Thymus (tissue), 11 donors: ENCODE results near the gene SH3BP5. TPM values are rescaled to one million over a fixed set of nuclear protein-coding genes. Genes with fewer than 3 reads are reported as not detected.
"Not testable (repeated sequence)": the region's sequence is repeated elsewhere in the genome, so short reads cannot be mapped to it uniquely, and the experiment has no call there.

Source experiments
- DNase-seq, 9 donors: peaks; one replicate each; pipeline ENCODE4 v3.0.0-alpha.2; 2013; ENCODE audit warnings: low spot score in 9 of 9, low read depth in 6 of 9, missing footprints in 1 of 9
- H3K27ac ChIP-seq, 2 donors: one replicate each; pipeline ENCODE4 v1.5.1; 2013; ENCODE audit warnings: control low read depth in 1 of 2, low read depth in 1 of 2, low read length in 1 of 2, mild to moderate bottlenecking in 1 of 2, moderate library complexity in 1 of 2
- H3K27me3 ChIP-seq, 2 donors: one replicate each; pipeline ENCODE4 v1.5.1; 2013; ENCODE audit warnings: low read length in 1 of 2; ENCODE audit not compliant: control insufficient read depth in 2 of 2, insufficient read depth in 1 of 2
- H3K36me3 ChIP-seq, 2 donors: one replicate each; pipeline ENCODE4 v1.5.1; 2013; ENCODE audit warnings: low read length in 1 of 2, mild to moderate bottlenecking in 1 of 2, moderate library complexity in 1 of 2; ENCODE audit not compliant: control insufficient read depth in 2 of 2, insufficient read depth in 2 of 2
- H3K4me1 ChIP-seq, 2 donors: one replicate each; pipeline ENCODE4 v1.5.1; 2013; ENCODE audit warnings: low read length in 2 of 2; ENCODE audit not compliant: control insufficient read depth in 2 of 2, insufficient read depth in 2 of 2
- H3K4me3 ChIP-seq, 2 donors: one replicate each; pipeline ENCODE4 v1.5.1; 2013; ENCODE audit warnings: low read length in 2 of 2, control low read depth in 1 of 2, mild to moderate bottlenecking in 1 of 2
- H3K9me3 ChIP-seq, 2 donors: one replicate each; pipeline ENCODE4 v1.5.1; 2013; ENCODE audit warnings: low read length in 1 of 2, mild to moderate bottlenecking in 1 of 2; ENCODE audit not compliant: control insufficient read depth in 2 of 2, insufficient read depth in 1 of 2
- WGBS: extraction: QIAGEN DNeasy Blood & Tissue Kit; methylation state at CpG from one replicate; pipeline ENCODE4 v1.1.7; 2013; 5-methylcytosine and 5-hydroxymethylcytosine counted together
- polyA plus RNA-seq: library from polyadenylated mRNA; stranded (reverse); fragments of 200-250 nt; gene quantifications from one replicate; pipeline ENCODE4 v1.2.3, GENCODE V29; 2013
- total RNA-seq: library from RNA; stranded (reverse); fragments of 120-200 nt; gene quantifications from one replicate; pipeline ENCODE4 v1.2.4, GENCODE V29; 2013
- donor health status: healthy.

SH3BP5 gene
- total and polyA plus RNA-seq, 2 donors, result 29.1 to 64.3 TPM

- DNase-seq, H3K36me3 ChIP-seq, H3K27ac ChIP-seq, H3K27me3 ChIP-seq, H3K9me3 ChIP-seq, H3K4me1 ChIP-seq, H3K4me3 ChIP-seq: not testable (repeated sequence)
- 82% methylated on average over 6 of the region's 6 CpGs for WGBS
Measured at GRCh38 chr3:15364078-15364477, 31.7 kb upstream of the SH3BP5 start.

- Histone ChIP-seq H3K4me3 (no peak overlapping the region), H3K9me3 (no peaks in the 10 kb centered on the region), H3K27ac (peak overlapping the region; percentile 53 to 69), H3K27me3 (no peaks in the 10 kb centered on the region), H3K4me1 (peaks cover 0 to 7% of the 10 kb centered on the region in 2 donors), H3K36me3 (no peaks in the 10 kb centered on the region)
- WGBS, result 64% methylated on average over 11 of the region's 11 CpGs
- DNase-seq, result peak in 1 of 9 donors; percentile 37
Measured at GRCh38 chr3:15361494-15362214, 29.3 kb upstream of the SH3BP5 start.

- no peaks in the 10 kb centered on the region for H3K27me3 ChIP-seq
- H3K9me3 ChIP-seq, result no peaks in the 10 kb centered on the region
- H3K27ac ChIP-seq, result peak overlapping the region in 1 of 2 donors; percentile 69
- peak in 1 of 9 donors; percentile 34 for DNase-seq
- H3K4me1 ChIP-seq, result peaks cover 0 to 13% of the 10 kb centered on the region in 2 donors
- 81% methylated on average over 1 of the region's 1 CpG for WGBS
- no peaks in the 10 kb centered on the region for H3K36me3 ChIP-seq
- no peak overlapping the region for H3K4me3 ChIP-seq
Measured at GRCh38 chr3:15360788-15361493, 28.6 kb upstream of the SH3BP5 start.

- Histone ChIP-seq H3K4me3 (no peak overlapping the region), H3K27ac (peak overlapping the region in 1 of 2 donors; percentile 65), H3K4me1 (peaks cover 0 to 18% of the 10 kb centered on the region in 2 donors), H3K36me3 (no peaks in the 10 kb centered on the region), H3K27me3 (no peaks in the 10 kb centered on the region), H3K9me3 (no peaks in the 10 kb centered on the region)
- WGBS, result 94% methylated on average over 6 of the region's 6 CpGs
- no peak for DNase-seq
Measured at GRCh38 chr3:15359677-15360397, 27.5 kb upstream of the SH3BP5 start.

GRCh38 chr3:15356651-15357061 lies 24.3 kb upstream of the SH3BP5 start:
- H3K36me3 ChIP-seq, H3K4me3 ChIP-seq, H3K9me3 ChIP-seq, H3K27me3 ChIP-seq: not testable (repeated sequence)
- WGBS, result 67% methylated on average over 5 of the region's 5 CpGs
- DNase-seq, result peak in 1 of 9 donors; percentile 37
- peak overlapping the region; percentile 36 to 50 for H3K27ac ChIP-seq
- H3K4me1 ChIP-seq, result peaks cover 0 to 15% of the 10 kb centered on the region in 2 donors

- Histone ChIP-seq H3K27ac (peak overlapping the region; percentile 50 to 64), H3K4me1 (peaks cover 0 to 15% of the 10 kb centered on the region in 2 donors), H3K9me3 (peaks cover 0 to 9% of the 10 kb centered on the region in 2 donors), H3K4me3 (no peak overlapping the region), H3K27me3 (no peaks in the 10 kb centered on the region), H3K36me3 (no peaks in the 10 kb centered on the region)
- DNase-seq, result no peak
- WGBS, result 97% methylated on average over 2 of the region's 2 CpGs
Measured at GRCh38 chr3:15356176-15356575, 23.8 kb upstream of the SH3BP5 start.

GRCh38 chr3:15355086-15355485 lies 22.7 kb upstream of the SH3BP5 start:
- Histone ChIP-seq H3K4me3 (no peak overlapping the region), H3K9me3 (peaks cover 0 to 14% of the 10 kb centered on the region in 2 donors), H3K27me3 (no peaks in the 10 kb centered on the region), H3K4me1 (peaks cover 0 to 17% of the 10 kb centered on the region in 2 donors), H3K36me3 (no peaks in the 10 kb centered on the region), H3K27ac (no peak overlapping the region)
- 61% methylated on average over 1 of the region's 1 CpG for WGBS
- no peak for DNase-seq

GRCh38 chr3:15354485-15354884 lies 22.1 kb upstream of the SH3BP5 start:
- H3K4me3 ChIP-seq, result no peak overlapping the region
- H3K27ac ChIP-seq, result no peak overlapping the region
- WGBS, result 82% methylated on average over 6 of the region's 6 CpGs
- DNase-seq, result no peak
- H3K4me1 ChIP-seq, result peaks cover 0 to 19% of the 10 kb centered on the region in 2 donors
- H3K27me3 ChIP-seq, result no peaks in the 10 kb centered on the region
- H3K36me3 ChIP-seq, result no peaks in the 10 kb centered on the region
- H3K9me3 ChIP-seq, result peaks cover 0 to 16% of the 10 kb centered on the region in 2 donors

GRCh38 chr3:15350141-15350540 lies 17.8 kb upstream of the SH3BP5 start:
- H3K4me1 ChIP-seq, result peaks cover 22 to 44% of the 10 kb centered on the region in 2 donors
- H3K9me3 ChIP-seq, result peaks cover 0 to 19% of the 10 kb centered on the region in 2 donors
- H3K4me3 ChIP-seq, result no peak overlapping the region
- no peaks in the 10 kb centered on the region for H3K36me3 ChIP-seq
- 96% methylated on average over 3 of the region's 3 CpGs for WGBS
- no peaks in the 10 kb centered on the region for H3K27me3 ChIP-seq
- H3K27ac ChIP-seq, result no peak overlapping the region
- no peak for DNase-seq
